Suprapubic skin (tissue), 4 donors: ENCODE data around the gene REEP6. TPM values are rescaled to one million over a fixed set of nuclear protein-coding genes. Genes with fewer than 3 reads are reported as not detected.
"Not testable (repeated sequence)": the region's sequence is repeated elsewhere in the genome, so short reads cannot be mapped to it uniquely, and the experiment has no call there.

ENCODE experiments used
- DNase-seq, 2 donors: peaks; one replicate each; pipeline ENCODE4 v3.0.0-alpha.2; 2019; ENCODE audit warnings: low spot score in 2 of 2
- H3K27ac ChIP-seq: fragments of 200-600 bp; sonication (generic); one replicate; pipeline ENCODE4 v1.5.1; 2019
- H3K27me3 ChIP-seq: fragments of 200-600 bp; sonication (generic); one replicate; pipeline ENCODE4 v1.5.1; 2019
- H3K36me3 ChIP-seq: fragments of 200-600 bp; sonication (generic); one replicate; pipeline ENCODE4 v1.5.1; 2019
- H3K4me1 ChIP-seq: fragments of 200-600 bp; sonication (generic); one replicate; pipeline ENCODE4 v1.5.1; 2019
- H3K4me3 ChIP-seq: fragments of 200-600 bp; sonication (generic); one replicate; pipeline ENCODE4 v1.5.1; 2019; ENCODE audit warnings: mild to moderate bottlenecking
- H3K9me3 ChIP-seq: fragments of 200-600 bp; sonication (generic); one replicate; pipeline ENCODE4 v1.5.1; 2019
- EP300 ChIP-seq: sonication (generic); formaldehyde crosslinking; IDR thresholded peaks from one replicate; pipeline ENCODE4 v1.6.1; 2017; ENCODE audit warnings: antibody characterized with exemption
- POLR2A ChIP-seq, 2 donors: fragments of 450-650 bp; IDR thresholded peaks; one replicate each; pipeline ENCODE4 v1.6.1; 2017; ENCODE audit warnings: antibody characterized with exemption in 2 of 2, mild to moderate bottlenecking in 2 of 2, moderate library complexity in 2 of 2
- POLR2AphosphoS5 ChIP-seq, 3 donors: sonication (generic); formaldehyde crosslinking; IDR thresholded peaks; one replicate each; pipeline ENCODE4 v1.6.1; 2017; ENCODE audit warnings: antibody characterized with exemption in 3 of 3
- WGBS: methylation state at CpG from one replicate; pipeline ENCODE4 v1.1.5; 2018; 5-methylcytosine and 5-hydroxymethylcytosine counted together
- total RNA-seq, 4 donors: library from RNA; depleted of rRNA; stranded (reverse); fragments of >200 nt; gene quantifications; one replicate each; pipeline ENCODE4 v1.1.0, GENCODE V29; 2016
- TF ChIP-seq, protein P1 (sequence below), 2 donors: fragments of 200-600 bp in 1 of 2; fragments of 450-650 bp in 1 of 2; sonication (generic) in 1 of 2; IDR thresholded peaks; one replicate each; pipeline ENCODE4 v1.5.1; 2016 to 2019; ENCODE audit warnings: antibody characterized with exemption in 2 of 2, mild to moderate bottlenecking in 1 of 2, moderate library complexity in 1 of 2

The REEP6 gene
- total RNA-seq, 4 donors from 2014 or later, result 3.2 to 11.8 (median 8.1) TPM

DNA sequence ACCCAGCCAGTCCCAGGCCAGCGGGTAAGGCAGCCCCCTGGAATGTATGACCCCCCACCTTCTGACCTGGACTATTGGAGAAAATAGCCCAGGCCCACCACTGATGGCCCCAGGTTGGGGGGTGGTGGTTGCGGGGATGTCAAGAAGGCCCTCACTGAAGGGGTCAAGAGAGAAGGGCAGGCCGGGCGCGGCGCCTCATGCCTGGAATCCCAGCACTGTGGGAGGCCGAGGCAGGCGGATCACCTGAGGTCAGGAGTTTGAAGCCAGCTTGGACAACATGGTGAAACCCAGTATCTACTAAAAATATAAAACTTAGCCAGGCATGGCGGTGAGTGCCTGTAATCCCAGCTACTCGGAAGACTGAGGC lies 23.3 kb downstream of the REEP6 start:
- WGBS, result 59% methylated on average over 9 of the region's 10 CpGs
- Histone ChIP-seq H3K9me3 (no peaks in the 10 kb centered on the region), H3K27me3 (peaks cover 26% of the 10 kb centered on the region), H3K4me1 (peaks cover 31% of the 10 kb centered on the region), H3K27ac (no peak overlapping the region), H3K36me3 (no peaks in the 10 kb centered on the region), H3K4me3 (no peak overlapping the region)
- DNase-seq, result no peak
- TF ChIP-seq, protein P1, sequence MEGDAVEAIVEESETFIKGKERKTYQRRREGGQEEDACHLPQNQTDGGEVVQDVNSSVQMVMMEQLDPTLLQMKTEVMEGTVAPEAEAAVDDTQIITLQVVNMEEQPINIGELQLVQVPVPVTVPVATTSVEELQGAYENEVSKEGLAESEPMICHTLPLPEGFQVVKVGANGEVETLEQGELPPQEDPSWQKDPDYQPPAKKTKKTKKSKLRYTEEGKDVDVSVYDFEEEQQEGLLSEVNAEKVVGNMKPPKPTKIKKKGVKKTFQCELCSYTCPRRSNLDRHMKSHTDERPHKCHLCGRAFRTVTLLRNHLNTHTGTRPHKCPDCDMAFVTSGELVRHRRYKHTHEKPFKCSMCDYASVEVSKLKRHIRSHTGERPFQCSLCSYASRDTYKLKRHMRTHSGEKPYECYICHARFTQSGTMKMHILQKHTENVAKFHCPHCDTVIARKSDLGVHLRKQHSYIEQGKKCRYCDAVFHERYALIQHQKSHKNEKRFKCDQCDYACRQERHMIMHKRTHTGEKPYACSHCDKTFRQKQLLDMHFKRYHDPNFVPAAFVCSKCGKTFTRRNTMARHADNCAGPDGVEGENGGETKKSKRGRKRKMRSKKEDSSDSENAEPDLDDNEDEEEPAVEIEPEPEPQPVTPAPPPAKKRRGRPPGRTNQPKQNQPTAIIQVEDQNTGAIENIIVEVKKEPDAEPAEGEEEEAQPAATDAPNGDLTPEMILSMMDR (IDR thresholded peaks at IDR 0.05), result no peak
- TF ChIP-seq POLR2A (IDR thresholded peaks at IDR 0.05), result no peak
- no peak for TF ChIP-seq POLR2AphosphoS5 (IDR thresholded peaks at IDR 0.05)
- TF ChIP-seq EP300, result no peak

DNA sequence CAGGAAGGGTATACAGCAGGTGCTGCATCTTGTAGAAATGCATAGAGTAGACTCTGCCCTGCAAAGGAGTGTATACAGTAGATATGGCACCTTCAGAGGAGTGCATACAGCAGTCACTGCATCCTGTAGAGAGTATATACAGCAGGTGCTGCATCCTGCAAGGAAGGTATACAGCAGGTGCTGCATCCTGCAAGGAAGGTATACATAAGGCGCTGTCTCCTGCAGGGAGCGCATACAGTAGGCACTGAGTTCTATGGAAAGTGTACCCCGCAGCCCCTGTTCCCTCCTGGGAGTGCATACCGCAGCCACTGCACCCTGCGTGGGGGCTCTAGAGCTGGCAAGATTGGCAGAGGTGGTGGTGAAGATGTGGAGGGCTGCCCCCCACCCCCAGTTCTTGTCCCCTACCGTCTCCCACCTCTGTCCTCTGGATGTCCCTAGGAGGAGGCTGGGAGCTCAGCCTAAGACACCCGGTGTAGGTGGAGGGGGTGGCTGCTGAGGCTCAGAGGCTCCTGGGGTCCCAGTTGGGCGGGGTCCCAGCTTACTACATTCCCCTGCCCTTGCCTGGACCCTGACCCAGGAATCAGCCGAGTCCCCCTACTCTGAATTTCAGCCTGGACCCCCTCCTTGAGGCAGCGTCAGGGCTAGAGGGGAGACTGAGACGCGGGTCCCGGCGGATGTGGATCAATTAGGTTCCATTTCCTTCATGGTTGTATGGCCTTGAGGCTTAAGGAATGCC lies 24.2 kb downstream of the REEP6 start:
- peaks cover 31% of the 10 kb centered on the region for H3K4me1 ChIP-seq
- no peaks in the 10 kb centered on the region for H3K9me3 ChIP-seq
- H3K27me3 ChIP-seq, result peaks cover 26% of the 10 kb centered on the region
- no peak overlapping the region for H3K27ac ChIP-seq
- no peaks in the 10 kb centered on the region for H3K36me3 ChIP-seq
- TF ChIP-seq, protein P1 (IDR thresholded peaks at IDR 0.05), result no peak
- TF ChIP-seq EP300 (no peak), POLR2A (IDR thresholded peaks at IDR 0.05) (no peak), POLR2AphosphoS5 (IDR thresholded peaks at IDR 0.05) (no peak)
- no peak for DNase-seq
- 93% methylated on average over 5 of the region's 14 CpGs for WGBS
- H3K4me3 ChIP-seq, result no peak overlapping the region

DNA sequence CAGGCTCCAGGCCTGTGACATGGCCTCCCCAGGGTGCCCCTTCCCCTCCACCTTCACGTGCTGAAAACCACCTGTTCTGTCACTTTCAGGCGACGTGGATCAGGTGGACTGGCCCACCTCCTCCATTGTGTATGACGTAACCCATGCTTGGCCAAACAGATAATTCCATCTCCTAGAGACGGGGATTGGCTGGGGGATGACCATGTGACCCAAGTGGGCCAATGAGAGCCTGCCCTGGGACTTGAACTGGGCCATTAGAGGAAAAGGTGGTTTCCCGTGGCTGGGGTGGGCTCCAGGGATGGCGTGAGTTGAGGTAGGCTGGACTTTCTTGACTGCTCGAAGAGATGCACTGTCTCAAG lies 25.4 kb downstream of the REEP6 start:
- peaks cover 28% of the 10 kb centered on the region for H3K27me3 ChIP-seq
- WGBS, result 79% methylated on average over 8 of the region's 8 CpGs
- no peak for DNase-seq
- H3K4me3 ChIP-seq, result no peak overlapping the region
- no peak for TF ChIP-seq EP300
- no peak for TF ChIP-seq POLR2A (IDR thresholded peaks at IDR 0.05)
- TF ChIP-seq, protein P1 (IDR thresholded peaks at IDR 0.05), result no peak
- TF ChIP-seq POLR2AphosphoS5 (IDR thresholded peaks at IDR 0.05), result no peak
- no peak overlapping the region for H3K27ac ChIP-seq
- no peaks in the 10 kb centered on the region for H3K36me3 ChIP-seq
- H3K4me1 ChIP-seq, result peaks cover 28% of the 10 kb centered on the region
- no peaks in the 10 kb centered on the region for H3K9me3 ChIP-seq

DNA sequence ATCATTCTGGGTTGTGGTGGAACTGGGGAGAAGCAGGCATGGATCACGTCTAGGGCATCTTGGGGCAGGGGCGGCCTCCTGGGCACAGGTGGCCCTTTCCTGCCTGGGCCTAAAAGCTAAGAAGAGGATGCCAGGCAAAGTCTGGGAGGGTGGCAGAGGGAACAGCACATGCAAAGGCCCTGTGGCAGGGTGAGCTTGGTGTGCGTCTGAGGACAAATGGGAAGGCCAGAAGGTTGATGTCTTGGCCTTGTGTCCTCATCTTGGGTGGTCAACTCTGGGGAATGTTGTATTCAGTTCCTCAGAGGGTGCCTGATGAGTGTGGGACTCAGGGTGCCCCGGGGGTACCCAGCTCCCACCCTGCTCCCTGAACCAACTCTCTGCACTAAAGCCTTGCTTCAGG lies 27.5 kb downstream of the REEP6 start:
- H3K27ac ChIP-seq, result no peak overlapping the region
- 89% methylated on average over 3 of the region's 4 CpGs for WGBS
- H3K27me3 ChIP-seq, result peaks cover 24% of the 10 kb centered on the region
- no peak for DNase-seq
- TF ChIP-seq, protein P1 (IDR thresholded peaks at IDR 0.05), result no peak
- TF ChIP-seq POLR2AphosphoS5 (IDR thresholded peaks at IDR 0.05), result no peak
- no peak for TF ChIP-seq EP300
- TF ChIP-seq POLR2A (IDR thresholded peaks at IDR 0.05), result no peak
- no peaks in the 10 kb centered on the region for H3K9me3 ChIP-seq
- H3K4me1 ChIP-seq, result peaks cover 10% of the 10 kb centered on the region
- H3K4me3 ChIP-seq, result no peak overlapping the region
- no peaks in the 10 kb centered on the region for H3K36me3 ChIP-seq

DNA sequence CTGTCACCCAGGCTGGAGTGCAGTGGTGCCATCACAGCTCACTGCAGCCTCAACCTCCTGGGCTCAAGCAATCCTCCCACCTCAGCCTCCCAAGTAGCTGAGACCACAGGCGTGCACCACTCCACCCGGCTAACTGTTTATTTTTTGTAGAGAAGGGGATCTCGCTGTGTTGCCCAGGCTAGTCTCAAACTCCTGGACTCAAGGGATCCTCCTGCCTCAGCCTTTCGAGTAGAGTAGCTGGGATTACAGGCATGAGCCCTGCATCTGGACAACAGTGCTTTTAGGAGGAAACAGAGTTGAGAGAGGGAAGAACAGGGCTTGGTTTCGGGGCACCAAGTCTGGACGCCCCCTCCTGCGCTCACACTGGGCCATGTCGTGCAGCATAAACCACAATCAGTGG lies 28.8 kb downstream of the REEP6 start:
- not testable (repeated sequence) for H3K9me3 ChIP-seq, H3K4me3 ChIP-seq, H3K27ac ChIP-seq, H3K36me3 ChIP-seq, DNase-seq
- H3K4me1 ChIP-seq, result peaks cover 13% of the 10 kb centered on the region
- WGBS, result 93% methylated on average over 8 of the region's 8 CpGs
- peaks cover 33% of the 10 kb centered on the region for H3K27me3 ChIP-seq
